ENCODE measurements around the gene MS4A4A. TPM values are rescaled to one million over a fixed set of nuclear protein-coding genes. Genes with fewer than 3 reads are reported as not detected.

MS4A4A gene
- total RNA-seq: 10 to 100 TPM in 1 of 4 donors, 1 to 10 TPM in 3; 4.1 to 53.9 (median 7.9) TPM

GRCh38 chr11:60280412-60280811, at the start of gene MS4A4A:
TSS of gene MS4A4A (plus strand) at chr11:60280666. CDS start at chr11:60280676, 10 bp downstream.
- intact Hi-C loops (cut with DNase I): no loop called here
- H3K4me1 ChIP-seq: no peaks in the 10 kb centered on the region
- no peak for DNase-seq
- H3K36me3 ChIP-seq: no peaks in the 10 kb centered on the region
- TF ChIP-seq POLR2A (IDR thresholded peaks at IDR 0.05) (no peak), CTCF (IDR thresholded peaks at IDR 0.05) (no peak)
- no peak within 1 kb of the TSS for H3K4me3 ChIP-seq (replicated peaks in 1 of 3)
- no peak within 1 kb of the TSS for H3K27ac ChIP-seq
- no peaks in the 10 kb centered on the region for H3K27me3 ChIP-seq
- no peaks in the 10 kb centered on the region for H3K9me3 ChIP-seq
- WGBS, 2 donors: 80 to 87% methylated on average over 3 of the region's 3 CpGs

- DNase-seq: no peak
- Histone ChIP-seq H3K27me3 (no peaks in the 10 kb centered on the region), H3K27ac (no peak overlapping the region), H3K36me3 (no peaks in the 10 kb centered on the region), H3K4me1 (no peaks in the 10 kb centered on the region), H3K9me3 (no peaks in the 10 kb centered on the region), H3K4me3 (replicated peaks in 1 of 3) (no peak overlapping the region)
- TF ChIP-seq CTCF (IDR thresholded peaks at IDR 0.05): no peak
- no peak for TF ChIP-seq POLR2A (IDR thresholded peaks at IDR 0.05)
- WGBS, 2 donors: 57 to 63% methylated on average over 1 of the region's 1 CpG
- intact Hi-C loops (cut with DNase I): no loop called here
Observed at GRCh38 chr11:60230681-60231080, 49.8 kb upstream of the MS4A4A start.

GRCh38 chr11:60235321-60235720, 45.1 kb upstream of the MS4A4A start:
- TF ChIP-seq CTCF (IDR thresholded peaks at IDR 0.05): no peak
- no peak for TF ChIP-seq POLR2A (IDR thresholded peaks at IDR 0.05)
- H3K27ac ChIP-seq: no peak overlapping the region
- H3K9me3 ChIP-seq: no peaks in the 10 kb centered on the region
- H3K4me3 ChIP-seq (replicated peaks in 1 of 3): no peak overlapping the region
- intact Hi-C loops (cut with DNase I): no loop called here
- H3K36me3 ChIP-seq: no peaks in the 10 kb centered on the region
- no peaks in the 10 kb centered on the region for H3K27me3 ChIP-seq
- 78 to 81% methylated on average over 3 of the region's 3 CpGs for WGBS, 2 donors
- DNase-seq: no peak
- H3K4me1 ChIP-seq: no peaks in the 10 kb centered on the region

- 84% methylated on average over 5 of the region's 5 CpGs for WGBS, 2 donors
- intact Hi-C loops (cut with DNase I): no loop called here
- no peaks in the 10 kb centered on the region for H3K9me3 ChIP-seq
- no peak overlapping the region for H3K27ac ChIP-seq
- no peak for DNase-seq
- H3K36me3 ChIP-seq: no peaks in the 10 kb centered on the region
- no peaks in the 10 kb centered on the region for H3K27me3 ChIP-seq
- no peaks in the 10 kb centered on the region for H3K4me1 ChIP-seq
- TF ChIP-seq CTCF (IDR thresholded peaks at IDR 0.05): no peak
- TF ChIP-seq POLR2A (IDR thresholded peaks at IDR 0.05): no peak
- no peak overlapping the region for H3K4me3 ChIP-seq (replicated peaks in 1 of 3)
Observed at GRCh38 chr11:60240662-60241061, 39.8 kb upstream of the MS4A4A start.

GRCh38 chr11:60241786-60242185, 38.7 kb upstream of the MS4A4A start:
- Histone ChIP-seq H3K4me3 (replicated peaks in 1 of 3) (no peak overlapping the region), H3K4me1 (no peaks in the 10 kb centered on the region), H3K9me3 (no peaks in the 10 kb centered on the region), H3K27me3 (no peaks in the 10 kb centered on the region), H3K36me3 (no peaks in the 10 kb centered on the region), H3K27ac (no peak overlapping the region)
- DNase-seq: no peak
- no peak for TF ChIP-seq CTCF (IDR thresholded peaks at IDR 0.05)
- no peak for TF ChIP-seq POLR2A (IDR thresholded peaks at IDR 0.05)
- 79 to 83% methylated on average over 3 of the region's 3 CpGs for WGBS, 2 donors
- intact Hi-C loops (cut with DNase I): no loop called here

All from thyroid gland (tissue), 4 donors.